Ramos (cell line): ENCODE measurements around the gene RHBDD3.

Experiments
- in situ Hi-C: fragments of 300-500 bp; cut with MboI; formaldehyde crosslinking; loops from one replicate; pipeline ENCODE4 v1.14.3; 2022; ENCODE audit warnings: low sequenced_read_pairs; ENCODE audit not compliant: unreplicated experiment

RHBDD3 gene

GRCh38 chr22:29270475-29271271 is 2.9 kb upstream of the RHBDD3 start:
- in situ Hi-C loops: no loop called here

- in situ Hi-C loops: no loop called here
Measured at GRCh38 chr22:29269731-29270474, 2.1 kb upstream of the RHBDD3 start.

- in situ Hi-C loops: no loop called here
Measured at GRCh38 chr22:29269230-29269604, 1.4 kb upstream of the RHBDD3 start.

- in situ Hi-C loops: no loop called here
Measured at GRCh38 chr22:29268511-29269229, 889 bp upstream of the RHBDD3 start.

- in situ Hi-C loops: no loop called here
Measured at GRCh38 chr22:29267462-29267857, 321 bp downstream of the RHBDD3 start.

GRCh38 chr22:29266564-29267461 is 968 bp downstream of the RHBDD3 start:
- in situ Hi-C loops: no loop called here

GRCh38 chr22:29265929-29266328 is 1.9 kb downstream of the RHBDD3 start:
- in situ Hi-C loops: no loop called here

GRCh38 chr22:29265305-29265704 is 2.5 kb downstream of the RHBDD3 start:
- in situ Hi-C loops: no loop called here

- in situ Hi-C loops: no loop called here
Measured at GRCh38 chr22:29263791-29264276, 3.9 kb downstream of the RHBDD3 start.

- in situ Hi-C loops: no loop called here
Measured at GRCh38 chr22:29260601-29261315, 7.0 kb downstream of the RHBDD3 start.

GRCh38 chr22:29260031-29260560 is 7.7 kb downstream of the RHBDD3 start:
- in situ Hi-C loops: no loop called here

GRCh38 chr22:29259253-29259899 is 8.4 kb downstream of the RHBDD3 start:
- in situ Hi-C loops: no loop called here

- in situ Hi-C loops: no loop called here
Measured at GRCh38 chr22:29258407-29259252, 9.2 kb downstream of the RHBDD3 start.

GRCh38 chr22:29257751-29258181 is 10.0 kb downstream of the RHBDD3 start:
- in situ Hi-C loops: no loop called here

- in situ Hi-C loops: no loop called here
Measured at GRCh38 chr22:29256606-29257325, 11.0 kb downstream of the RHBDD3 start.

GRCh38 chr22:29255064-29255621 is 12.6 kb downstream of the RHBDD3 start:
- in situ Hi-C loops: no loop called here

GRCh38 chr22:29254286-29254660 is 13.5 kb downstream of the RHBDD3 start:
- in situ Hi-C loops: no loop called here
